GM18868 (cell line): ENCODE results near the gene BRME1.
A peak's percentile ranks its signal among the peaks of the same experiment; 100 is the strongest.
"Not testable (repeated sequence)": the region's sequence is repeated elsewhere in the genome, so short reads cannot be mapped to it uniquely, and the experiment has no call there.

Source experiments
- ATAC-seq: cut with Tn5 transposase; IDR thresholded peaks from one replicate; pipeline ENCODE4 v1.9.1; 2021; ENCODE audit warnings: mild to moderate bottlenecking, moderate library complexity; ENCODE audit not compliant: unreplicated experiment

Gene BRME1

DNA sequence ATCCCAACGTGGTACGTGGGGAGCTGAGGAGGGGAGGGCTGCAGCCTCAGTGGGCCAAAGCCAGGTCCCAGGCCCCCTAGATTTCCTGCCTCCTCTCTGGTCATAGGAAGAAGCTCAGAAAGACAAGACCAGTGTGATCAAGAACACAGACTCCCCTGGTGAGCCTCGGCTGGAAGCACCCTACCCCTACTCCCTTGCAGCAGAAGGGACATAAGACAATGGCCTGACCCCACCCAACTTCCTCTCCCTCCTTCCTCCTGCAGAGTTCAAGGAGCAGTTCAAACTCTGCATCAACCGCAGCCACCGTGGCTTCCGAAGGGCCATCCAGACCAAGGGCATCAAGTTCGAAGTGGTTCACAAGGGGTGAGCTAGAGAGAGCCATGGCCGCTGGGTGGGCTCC, 20.8 kb upstream of the BRME1 start:
- no peak for ATAC-seq

DNA sequence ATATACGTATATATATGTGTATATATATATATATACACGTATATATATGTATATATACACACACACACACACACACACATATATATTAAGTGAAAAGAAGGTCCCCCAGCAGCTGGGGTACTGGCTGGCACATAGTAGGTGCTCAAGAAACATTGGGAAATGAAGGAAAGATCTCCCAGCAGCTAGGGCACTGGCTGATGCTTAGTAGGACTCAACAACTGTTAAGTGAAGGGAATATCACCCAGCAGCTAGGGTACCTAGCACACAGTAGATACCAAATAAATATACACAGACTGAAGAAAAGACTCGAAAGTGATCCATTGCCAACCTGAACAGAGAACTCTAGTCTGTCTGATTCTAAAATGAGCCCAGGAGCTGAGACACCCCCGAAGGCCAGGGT, 20.1 kb upstream of the BRME1 start:
- ATAC-seq: no peak

DNA sequence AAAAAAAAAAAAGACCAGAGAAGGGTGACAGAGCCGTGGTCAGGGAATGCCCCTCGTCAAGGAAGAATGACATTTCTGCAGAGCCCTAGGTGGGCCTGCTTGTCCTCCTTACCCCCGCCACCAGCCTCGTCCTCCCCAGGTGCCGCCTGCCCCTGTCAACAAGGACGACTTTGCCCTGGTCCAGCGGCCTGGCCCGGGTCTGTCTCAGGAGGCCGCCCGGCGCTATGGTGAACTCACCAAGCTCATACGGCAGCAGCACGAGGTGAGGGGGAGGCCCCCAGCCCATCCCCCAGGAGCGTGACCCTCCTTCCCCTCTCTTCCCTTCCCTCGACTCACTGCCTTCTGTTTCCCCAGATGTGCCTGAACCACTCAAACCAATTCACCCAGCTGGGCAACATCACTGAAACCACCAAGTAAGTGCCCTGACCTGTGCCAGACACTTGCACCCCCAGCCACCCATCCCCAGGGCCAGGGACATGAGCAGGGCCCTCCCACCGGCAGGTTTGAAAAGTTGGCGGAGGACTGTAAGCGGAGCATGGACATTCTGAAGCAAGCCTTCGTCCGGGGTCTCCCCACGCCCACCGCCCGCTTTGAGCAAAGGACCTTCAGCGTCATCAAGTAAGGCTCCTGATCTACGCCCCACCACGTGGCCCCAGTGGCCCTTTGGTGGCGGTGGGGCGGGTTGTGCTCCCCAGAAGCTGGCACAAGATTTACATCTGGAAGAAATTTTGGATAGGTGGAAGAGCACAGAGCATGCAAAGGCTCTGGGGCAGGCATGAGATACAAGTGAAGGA, 17.5 kb upstream of the BRME1 start:
- no peak for ATAC-seq

DNA sequence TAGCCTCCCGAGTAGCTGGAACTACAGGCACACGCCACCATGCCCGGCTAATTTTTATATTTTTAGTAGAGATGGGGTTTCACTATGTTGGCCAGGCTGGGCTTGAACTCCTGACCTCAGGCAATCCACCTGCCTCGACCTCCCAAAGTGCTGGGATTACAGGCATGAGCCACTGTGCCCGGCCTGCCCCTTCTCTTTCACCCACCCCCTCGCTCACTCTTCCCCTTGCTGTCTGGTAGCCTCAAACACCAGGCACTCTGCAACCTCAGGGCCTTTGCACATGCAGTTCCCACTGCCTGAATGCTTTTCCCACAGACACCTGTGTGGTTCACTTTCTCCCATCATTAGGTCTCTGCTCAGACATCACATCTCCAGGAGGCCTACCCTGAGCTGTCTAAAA, 16.2 kb upstream of the BRME1 start:
- not testable (repeated sequence) for ATAC-seq

DNA sequence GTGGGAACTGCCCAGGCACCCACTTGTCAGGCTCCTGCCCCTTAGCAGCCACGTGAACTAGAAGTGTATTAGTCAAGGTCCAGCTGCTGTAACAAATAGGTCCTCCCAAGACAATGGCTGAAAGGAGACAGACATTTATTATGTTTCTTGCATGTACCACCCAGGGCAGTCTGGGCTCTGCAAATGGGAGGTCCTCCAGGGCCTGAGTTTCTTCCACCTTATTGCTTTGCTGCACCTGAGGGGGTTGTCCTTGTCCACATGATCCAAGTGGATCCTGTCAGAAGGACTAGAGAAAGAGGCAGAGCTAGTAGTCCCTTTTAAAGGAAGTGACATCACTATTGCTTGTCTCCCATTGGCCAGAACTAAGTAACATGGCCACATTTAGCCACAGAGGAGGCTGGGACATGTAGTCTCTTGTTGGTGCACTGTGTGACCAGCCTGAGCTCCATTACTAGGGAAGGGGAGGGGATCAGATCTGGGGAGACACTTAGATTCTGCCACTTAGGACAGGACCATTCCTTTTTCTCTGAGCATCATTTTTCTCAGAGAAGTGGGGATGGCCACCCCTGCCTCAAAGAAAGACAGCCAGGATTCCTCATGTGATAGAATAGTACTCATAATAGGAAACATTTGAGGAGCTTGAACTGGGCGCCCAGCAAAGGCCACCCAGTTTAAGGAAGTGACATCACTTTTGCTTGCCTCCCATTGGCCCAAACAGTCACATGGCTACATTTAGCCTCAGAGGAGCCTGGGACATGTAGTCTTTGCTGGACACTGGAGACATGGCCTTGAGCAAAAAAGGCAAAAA, 15.2 kb upstream of the BRME1 start:
- no peak for ATAC-seq

DNA sequence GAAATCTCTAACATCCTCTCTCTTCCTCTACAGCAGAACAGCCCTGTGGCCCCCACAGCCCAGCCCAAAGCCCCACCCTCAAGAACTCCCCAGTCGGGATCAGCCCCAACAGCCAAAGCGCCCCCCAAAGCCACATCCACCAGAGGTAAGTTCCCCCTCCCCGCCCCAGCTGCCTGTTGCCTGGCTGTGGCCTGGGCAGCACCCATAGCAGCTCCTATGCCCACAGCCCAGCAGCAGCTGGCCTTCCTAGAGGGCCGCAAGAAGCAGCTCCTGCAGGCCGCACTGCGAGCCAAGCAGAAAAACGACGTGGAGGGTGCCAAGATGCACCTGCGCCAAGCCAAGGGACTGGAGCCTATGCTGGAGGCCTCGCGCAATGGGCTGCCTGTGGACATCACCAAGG, 14.6 kb upstream of the BRME1 start:
- no peak for ATAC-seq

DNA sequence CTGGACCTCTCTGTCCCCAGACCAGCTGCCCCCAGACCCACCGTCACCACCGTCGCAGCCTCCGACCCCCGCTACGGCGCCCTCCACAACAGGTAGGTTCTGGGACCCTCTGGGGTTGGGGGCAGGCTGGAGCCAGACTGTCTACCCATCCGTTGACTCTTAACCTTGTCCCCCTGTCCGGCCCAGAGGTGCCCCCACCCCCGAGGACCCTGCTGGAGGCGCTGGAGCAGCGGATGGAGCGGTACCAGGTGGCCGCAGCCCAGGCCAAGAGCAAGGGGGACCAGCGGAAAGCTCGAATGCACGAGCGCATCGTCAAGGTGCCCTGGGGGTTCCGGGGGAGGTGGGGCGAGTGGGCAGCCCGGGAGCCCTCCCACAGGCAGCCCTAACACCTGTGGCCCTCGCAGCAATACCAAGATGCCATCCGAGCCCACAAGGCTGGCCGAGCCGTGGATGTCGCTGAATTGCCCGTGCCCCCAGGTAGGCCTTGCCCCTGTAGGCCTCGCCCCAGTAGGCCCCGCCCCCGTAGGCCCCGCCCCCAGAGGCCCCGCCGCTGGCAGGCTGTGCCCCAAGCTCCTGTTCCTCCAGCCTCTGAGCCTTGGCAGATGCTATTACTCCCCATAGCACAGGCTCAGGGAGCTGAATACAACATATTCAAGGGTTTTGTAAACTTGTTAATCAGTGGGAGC, 13.0 kb upstream of the BRME1 start:
- no peak for ATAC-seq

DNA sequence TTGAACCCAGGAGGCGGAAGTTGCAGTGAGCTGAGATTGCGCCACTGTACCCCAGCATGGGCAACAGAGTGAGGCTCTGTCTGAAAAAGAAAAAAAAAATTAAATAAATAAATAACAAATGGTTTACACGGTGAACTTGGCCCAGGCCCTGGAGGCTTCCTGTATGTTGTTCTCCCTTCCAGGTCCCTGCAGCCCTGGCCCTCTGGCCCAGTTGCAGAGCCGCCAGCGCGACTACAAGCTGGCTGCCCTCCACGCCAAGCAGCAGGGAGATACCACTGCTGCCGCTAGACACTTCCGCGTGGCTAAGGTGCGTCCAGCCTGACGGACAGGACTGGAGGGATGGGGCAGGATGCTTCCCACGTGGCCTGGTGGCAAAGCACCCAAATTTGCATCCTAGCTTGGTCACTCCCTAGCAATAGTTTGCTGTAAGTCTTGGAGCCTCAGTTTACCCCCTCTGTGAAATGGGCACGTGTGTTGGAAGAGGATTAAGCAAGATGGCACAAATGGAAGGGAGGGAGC, 12.0 kb upstream of the BRME1 start:
- ATAC-seq: no peak

DNA sequence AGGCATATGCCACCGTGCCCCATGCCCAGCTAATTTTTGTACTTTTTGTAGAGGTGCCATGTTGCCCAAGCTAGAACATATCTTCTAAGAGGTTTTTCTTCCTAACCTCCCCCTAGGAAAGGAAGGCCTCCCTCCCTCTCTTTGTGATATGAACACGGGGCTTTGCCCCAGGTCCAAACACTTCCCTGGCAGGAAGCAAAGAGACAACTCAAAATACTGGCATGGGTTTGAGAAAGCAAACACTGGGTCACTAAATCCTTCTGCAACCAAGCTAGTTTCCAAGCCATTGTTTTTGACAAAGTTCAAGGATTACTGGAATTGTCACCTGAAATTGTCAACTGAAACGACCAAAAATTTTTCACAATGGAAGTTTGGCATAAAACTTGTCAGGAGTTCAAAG, 8.9 kb upstream of the BRME1 start:
- ATAC-seq: no peak

DNA sequence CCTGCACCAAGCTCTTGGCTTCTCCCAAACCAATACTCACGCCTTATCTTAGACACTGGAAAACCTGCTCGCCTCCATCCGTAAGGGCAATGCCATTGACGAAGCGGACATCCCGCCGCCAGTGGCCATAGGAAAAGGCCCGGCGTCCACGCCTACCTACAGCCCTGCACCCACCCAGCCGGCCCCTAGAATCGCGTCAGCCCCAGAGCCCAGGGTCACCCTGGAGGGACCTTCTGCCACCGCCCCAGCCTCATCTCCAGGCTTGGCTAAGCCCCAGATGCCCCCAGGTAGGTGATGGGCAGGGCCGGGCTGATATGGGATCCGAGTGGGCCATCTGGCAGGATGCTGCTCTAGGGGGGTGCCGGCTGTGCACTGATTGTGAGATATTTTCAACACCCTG, 7.4 kb upstream of the BRME1 start:
- ATAC-seq: no peak

DNA sequence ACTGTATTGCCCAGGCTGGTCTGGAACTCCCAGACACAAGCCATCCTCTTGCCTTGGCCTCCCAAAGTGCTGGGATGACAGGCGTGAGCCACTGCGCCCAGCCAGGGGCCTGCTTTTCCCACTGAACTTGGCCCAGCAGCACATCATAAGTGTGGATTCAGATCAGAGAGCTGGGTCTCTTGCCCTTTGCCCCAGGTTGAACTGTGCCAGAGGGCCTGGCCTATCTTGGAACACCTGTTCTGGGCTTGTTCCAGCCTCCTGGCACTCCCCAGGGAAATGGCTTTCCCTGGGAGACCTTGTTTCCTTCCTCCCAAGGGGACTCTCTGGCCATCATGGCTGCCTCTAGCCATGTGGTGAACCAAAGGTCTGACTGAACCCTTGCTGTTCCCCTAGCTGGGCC, 3.5 kb upstream of the BRME1 start:
- ATAC-seq: no peak

DNA sequence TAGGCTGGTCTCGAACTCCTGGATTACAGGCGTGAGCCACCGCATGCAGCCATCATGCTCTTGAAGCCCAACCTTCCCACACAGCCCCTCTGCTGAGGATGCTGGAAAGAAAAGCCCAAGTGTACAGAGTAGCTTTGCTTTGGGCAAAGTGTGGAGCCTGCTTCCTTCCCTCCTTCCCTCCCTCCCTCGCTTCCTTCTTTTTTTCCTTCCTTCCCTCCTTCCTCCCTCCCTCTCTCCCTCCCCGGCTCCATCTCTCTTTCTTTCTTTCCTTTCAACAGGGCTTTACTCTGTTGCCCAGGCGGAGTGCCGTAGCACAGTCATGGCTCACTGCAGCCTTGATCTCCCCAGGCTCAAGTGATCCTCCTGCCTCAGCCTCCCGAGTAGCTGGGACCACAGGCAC, 2.8 kb upstream of the BRME1 start:
- no peak for ATAC-seq

DNA sequence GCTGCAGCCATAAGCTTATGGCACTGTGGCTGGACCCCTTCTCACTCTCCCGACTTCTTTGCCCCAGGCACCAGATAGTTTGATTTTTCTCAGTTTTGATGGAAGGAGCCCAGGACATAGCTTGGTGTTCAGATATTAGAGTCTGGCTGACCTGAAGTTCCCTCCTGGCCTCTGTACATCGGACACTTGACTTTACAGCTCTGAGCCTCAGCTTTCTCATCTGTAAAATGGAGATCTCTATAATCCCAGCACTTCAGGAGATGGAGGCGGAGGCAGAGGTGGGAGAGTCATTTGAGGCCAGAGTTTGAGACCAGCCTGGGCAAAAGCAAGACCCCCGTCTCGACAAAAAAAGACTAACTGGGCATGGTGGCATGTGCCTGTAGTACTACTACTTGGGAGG, 993 bp upstream of the BRME1 start:
- no peak for ATAC-seq

DNA sequence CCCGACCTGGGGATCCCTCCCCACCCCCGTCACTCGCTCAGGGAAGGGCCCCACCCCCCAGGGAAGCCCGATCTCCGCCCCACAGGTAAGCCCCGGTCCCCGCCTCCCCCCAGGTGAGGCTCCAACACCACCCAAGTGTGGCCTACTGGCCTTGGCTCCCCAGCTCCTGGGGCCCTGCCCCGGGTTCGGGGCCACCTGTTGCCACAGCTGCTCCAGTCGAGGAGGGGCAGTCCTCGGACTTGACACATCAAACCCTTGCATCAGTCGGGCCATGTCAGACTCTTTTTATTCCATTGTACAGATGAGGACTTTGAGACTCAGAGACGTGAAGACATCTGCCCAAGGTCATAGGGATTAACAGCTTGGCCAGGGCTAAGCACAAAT, 596 bp upstream of the BRME1 start:
- ATAC-seq: peak; percentile 24

DNA sequence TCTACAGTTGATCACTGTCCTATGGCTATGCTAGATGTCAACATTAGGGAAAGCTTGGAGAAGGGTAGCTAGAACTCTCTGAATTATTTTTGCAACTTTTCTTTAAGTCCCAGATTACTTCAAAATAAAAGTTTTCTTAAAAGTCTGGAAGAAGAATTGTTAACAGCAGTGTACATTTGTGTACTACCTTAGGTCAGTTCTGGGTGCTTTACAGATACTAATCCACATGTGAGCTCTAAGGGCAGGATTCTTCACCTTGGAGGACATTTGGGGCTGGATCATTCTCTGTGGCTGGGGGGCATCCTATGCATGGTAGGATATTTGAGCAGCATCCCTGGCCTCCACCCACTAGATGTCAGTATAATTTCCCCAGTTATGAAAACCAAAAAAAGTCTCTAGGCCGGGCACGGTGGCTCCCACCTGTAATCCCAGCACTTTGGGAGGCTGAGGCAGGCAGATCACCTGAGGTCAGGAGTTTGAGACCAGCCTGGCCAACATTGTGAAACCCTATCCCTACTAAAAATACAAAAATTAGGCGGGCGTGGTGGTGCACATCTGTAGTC, 2.8 kb downstream of the BRME1 start:
- ATAC-seq: no peak

DNA sequence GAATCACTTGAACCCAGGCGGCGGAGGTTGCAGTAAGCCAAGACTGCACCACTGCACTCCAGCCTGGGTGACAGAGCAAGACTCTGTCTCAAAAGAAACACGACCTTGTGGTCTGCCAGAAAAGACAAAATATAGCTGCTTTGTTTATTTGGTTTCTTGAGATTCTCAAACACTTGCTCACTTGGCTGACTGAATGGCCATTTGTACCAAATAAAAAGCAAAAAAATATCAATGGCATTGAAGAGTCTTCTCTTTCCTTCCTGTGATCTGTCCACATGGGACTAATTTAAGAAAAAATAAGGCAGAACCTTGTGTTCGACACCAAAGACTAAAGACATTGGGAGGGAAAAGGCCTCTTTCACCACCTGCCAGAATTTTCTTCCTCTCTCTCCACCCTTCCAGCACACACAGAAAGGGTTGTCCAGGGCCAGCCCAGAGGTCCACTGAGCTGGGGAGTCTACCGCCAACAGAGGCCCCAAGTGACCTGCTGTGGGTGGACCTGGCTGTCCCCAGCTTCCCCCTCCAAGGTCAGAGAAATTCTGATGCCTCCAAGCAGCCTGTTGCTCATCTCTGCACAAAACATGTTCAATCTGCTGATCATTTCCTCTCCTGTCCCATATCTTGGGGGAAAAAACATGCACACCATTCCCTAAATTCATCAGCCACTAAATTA, 5.9 kb downstream of the BRME1 start:
- ATAC-seq: no peak

DNA sequence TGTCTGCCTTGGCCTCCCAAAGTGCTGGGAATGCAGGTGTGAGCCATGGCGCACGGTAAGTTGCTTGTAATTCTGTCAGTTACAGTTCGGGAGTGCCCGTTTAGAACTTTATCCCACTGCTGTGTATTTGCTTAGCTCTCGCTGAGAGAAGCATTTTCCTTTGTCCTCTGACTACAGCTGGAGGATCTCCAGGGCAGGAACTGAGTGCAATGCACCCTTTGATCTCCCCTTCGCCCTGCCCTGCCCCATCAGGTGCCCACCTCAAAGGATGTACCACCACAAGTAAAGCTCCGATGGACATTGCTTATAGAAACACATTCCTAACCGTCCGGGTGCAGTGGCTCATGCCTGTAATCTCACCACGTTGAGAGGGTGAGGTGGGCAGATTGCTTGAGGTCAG, 6.5 kb downstream of the BRME1 start:
- ATAC-seq: no peak

DNA sequence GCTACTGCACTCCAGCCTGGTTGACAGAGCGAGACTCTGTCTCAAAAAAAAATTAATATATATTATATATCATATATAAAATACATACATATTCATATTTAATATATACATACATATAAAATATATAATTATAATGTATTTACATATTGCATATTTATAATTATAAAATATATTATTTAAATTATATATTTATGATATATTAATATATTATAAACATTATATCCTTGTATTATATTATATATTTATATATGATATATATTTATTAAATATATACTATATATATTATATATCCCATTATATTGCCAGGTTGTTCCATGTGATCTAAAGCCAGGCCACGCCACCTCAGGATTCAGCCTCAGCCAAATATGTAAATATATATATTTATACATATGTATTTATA, 9.7 kb downstream of the BRME1 start:
- no peak for ATAC-seq

DNA sequence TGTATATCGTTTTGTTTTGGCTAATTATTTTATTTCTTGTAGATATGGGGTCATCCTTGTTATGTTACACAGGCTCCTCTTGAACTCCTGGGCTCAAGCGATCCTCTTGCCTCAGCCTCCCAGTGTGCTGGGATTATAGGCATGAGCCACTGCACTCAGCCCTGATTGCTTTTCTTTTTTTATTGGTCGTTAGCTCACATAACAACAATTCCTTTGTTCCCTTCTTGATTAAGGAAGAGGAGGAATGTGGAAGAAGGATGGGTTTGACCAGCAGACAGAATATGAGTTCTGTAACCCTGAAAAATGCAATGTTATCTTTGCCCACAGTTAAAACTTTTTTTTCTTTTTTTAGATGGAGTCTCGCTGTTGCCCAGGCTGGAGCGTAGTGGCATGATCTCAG, 11.4 kb downstream of the BRME1 start:
- ATAC-seq: no peak

DNA sequence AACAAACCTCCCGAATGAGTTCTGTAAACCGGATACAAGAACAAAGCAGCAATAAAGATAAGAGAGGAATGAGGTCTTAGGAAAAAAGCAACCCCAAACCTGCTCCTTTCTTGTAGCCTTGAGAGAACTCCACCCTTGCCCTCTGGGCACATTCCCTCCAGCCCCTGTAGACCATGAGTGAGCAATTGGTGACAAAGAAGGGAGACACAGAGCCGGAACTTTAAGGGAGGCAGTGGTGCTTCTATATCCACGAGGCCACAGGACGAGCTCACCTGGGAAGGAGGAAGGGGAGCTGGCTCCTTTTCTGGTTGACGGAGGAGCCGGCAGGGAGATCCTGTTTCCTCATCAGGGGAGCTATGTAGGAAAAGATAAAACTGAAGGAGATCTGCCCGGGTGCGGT, 13.0 kb downstream of the BRME1 start:
- no peak for ATAC-seq

DNA sequence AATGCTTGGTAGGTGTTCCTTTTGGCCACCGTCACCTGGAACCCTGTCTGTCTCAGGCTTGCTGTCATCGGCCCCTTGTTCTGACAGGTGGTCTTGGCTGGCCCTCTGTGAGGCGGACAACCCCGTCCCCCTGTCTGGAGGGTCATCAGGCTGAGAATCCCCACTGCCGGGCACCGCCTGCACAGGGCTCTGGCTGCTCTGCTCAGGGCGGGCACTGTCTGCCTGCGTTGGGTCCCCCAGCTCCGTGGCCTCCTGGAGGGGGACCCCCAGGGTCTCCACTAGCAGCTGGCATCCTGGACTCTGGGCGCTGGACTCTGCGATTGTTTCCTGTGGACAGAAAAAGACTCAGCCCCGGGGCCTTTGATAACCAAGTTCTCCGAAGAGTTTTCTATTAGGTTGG, 15.8 kb downstream of the BRME1 start:
- no peak for ATAC-seq
